Measurements from ENCODE around the gene STIM1.

STIM1 gene

DNA sequence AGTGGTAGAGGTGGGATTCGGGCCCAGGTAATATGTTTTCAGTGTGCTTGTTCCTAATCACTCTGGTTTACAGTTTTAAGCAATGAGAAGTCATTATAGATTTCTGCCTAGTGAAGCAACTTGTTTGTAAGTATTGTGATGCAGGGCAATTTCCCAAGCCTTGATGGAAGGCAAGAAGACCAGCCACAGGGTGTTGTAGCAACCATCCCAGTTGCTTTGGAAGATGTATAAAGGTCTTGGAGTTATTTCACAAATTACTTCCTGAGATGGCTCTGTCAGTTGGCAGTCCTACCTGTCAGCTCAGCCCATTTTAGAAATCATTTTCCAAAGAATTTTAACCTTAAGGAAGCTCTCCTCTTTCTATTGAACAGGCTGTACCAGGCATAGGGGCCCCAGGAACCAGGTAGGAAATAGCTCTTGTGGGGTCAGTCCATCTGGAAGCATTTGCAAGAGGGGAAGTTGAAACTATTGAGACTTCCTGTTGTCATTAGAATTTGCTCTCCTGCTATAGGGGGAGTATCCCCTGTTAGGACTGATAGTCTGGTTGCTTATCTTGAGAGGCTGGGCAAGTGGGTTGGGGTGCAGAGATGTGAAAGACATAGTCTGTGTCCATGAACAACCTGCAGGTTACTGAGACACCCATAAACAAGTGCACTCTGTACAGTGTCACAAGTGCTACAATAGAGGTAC is 47.9 kb downstream of the STIM1 start:
- no peaks in the 10 kb centered on the region for H3F3A ChIP-seq (ENCODE audit: control insufficient read depth, insufficient read depth)
- H3K36me3 ChIP-seq (ENCODE audit: control insufficient read depth, low read length) = no peaks in the 10 kb centered on the region
- 0 out of 2 replicates have a peak, but pooled peaks cover 4% of the 10 kb centered on the region for H4K20me1 ChIP-seq (ENCODE audit: control insufficient read depth, insufficient read depth, low read depth, low read length)
- no peak overlapping the region for H3K27ac ChIP-seq (ENCODE audit: low read depth, low read length)
- H3K9me3 ChIP-seq (ENCODE audit: control insufficient read depth, insufficient read depth, low read length) = no peaks in the 10 kb centered on the region
- H3K9me2 ChIP-seq (replicated peaks; ENCODE audit: control insufficient read depth, low read length) = no peaks in the 10 kb centered on the region
- H3K79me2 ChIP-seq (ENCODE audit: control insufficient read depth, low read length) = peaks cover 22% of the 10 kb centered on the region
- peak overlapping the region; percentile 55 for H3K4me2 ChIP-seq (ENCODE audit: low read length)
- H3K4me3 ChIP-seq (ENCODE audit: low read length) = peak overlapping the region; percentile 44
- no peaks in the 10 kb centered on the region for H3K27me3 ChIP-seq (ENCODE audit: control insufficient read depth, low read length)
- TF ChIP-seq EZH2phosphoT487 (IDR thresholded peaks at IDR 0.05; ENCODE audit: borderline replicate concordance, low read length) = no peak
- TF ChIP-seq, protein P1, sequence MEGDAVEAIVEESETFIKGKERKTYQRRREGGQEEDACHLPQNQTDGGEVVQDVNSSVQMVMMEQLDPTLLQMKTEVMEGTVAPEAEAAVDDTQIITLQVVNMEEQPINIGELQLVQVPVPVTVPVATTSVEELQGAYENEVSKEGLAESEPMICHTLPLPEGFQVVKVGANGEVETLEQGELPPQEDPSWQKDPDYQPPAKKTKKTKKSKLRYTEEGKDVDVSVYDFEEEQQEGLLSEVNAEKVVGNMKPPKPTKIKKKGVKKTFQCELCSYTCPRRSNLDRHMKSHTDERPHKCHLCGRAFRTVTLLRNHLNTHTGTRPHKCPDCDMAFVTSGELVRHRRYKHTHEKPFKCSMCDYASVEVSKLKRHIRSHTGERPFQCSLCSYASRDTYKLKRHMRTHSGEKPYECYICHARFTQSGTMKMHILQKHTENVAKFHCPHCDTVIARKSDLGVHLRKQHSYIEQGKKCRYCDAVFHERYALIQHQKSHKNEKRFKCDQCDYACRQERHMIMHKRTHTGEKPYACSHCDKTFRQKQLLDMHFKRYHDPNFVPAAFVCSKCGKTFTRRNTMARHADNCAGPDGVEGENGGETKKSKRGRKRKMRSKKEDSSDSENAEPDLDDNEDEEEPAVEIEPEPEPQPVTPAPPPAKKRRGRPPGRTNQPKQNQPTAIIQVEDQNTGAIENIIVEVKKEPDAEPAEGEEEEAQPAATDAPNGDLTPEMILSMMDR (IDR thresholded peaks at IDR 0.05; ENCODE audit: low read depth, low read length, poor library complexity, severe bottlenecking) = no peak
- H3K4me1 ChIP-seq (ENCODE audit: control insufficient read depth, low read length) = peaks cover 64% of the 10 kb centered on the region

DNA sequence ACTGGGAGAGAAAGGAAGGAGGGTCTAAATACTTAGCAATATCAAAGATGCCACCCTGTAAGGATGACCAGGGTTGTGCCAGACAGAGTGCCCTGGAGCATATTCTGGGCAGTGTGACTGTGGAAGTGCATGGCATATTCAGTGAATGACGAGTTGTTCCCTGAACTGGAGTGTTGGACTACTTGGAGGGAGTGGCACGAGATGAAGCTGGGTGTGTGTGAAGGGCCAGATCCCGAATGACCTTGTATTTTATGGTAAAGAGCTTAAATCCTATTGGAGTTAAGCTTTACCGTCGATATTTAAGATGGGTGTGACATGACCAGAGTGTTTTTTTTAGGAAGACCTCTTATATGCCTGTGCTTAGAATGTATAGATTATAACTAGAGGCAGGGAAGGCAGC is 48.8 kb downstream of the STIM1 start:
- TF ChIP-seq, protein P1 (IDR thresholded peaks at IDR 0.05; ENCODE audit: low read depth, low read length, poor library complexity, severe bottlenecking) = no peak
- no peak for TF ChIP-seq EZH2phosphoT487 (IDR thresholded peaks at IDR 0.05; ENCODE audit: borderline replicate concordance, low read length)
- Histone ChIP-seq H4K20me1 (ENCODE audit: control insufficient read depth, insufficient read depth, low read depth, low read length) (0 out of 2 replicates have a peak, but pooled peaks cover 4% of the 10 kb centered on the region), H3K9me3 (ENCODE audit: control insufficient read depth, insufficient read depth, low read length) (no peaks in the 10 kb centered on the region), H3K4me2 (ENCODE audit: low read length) (no peak overlapping the region), H3F3A (ENCODE audit: control insufficient read depth, insufficient read depth) (no peaks in the 10 kb centered on the region), H3K27ac (ENCODE audit: low read depth, low read length) (no peak overlapping the region), H3K9me2 (replicated peaks; ENCODE audit: control insufficient read depth, low read length) (no peaks in the 10 kb centered on the region), H3K36me3 (ENCODE audit: control insufficient read depth, low read length) (no peaks in the 10 kb centered on the region), H3K4me1 (ENCODE audit: control insufficient read depth, low read length) (peaks cover 64% of the 10 kb centered on the region), H3K4me3 (ENCODE audit: low read length) (no peak overlapping the region), H3K79me2 (ENCODE audit: control insufficient read depth, low read length) (peaks cover 22% of the 10 kb centered on the region), H3K27me3 (ENCODE audit: control insufficient read depth, low read length) (no peaks in the 10 kb centered on the region)

DNA sequence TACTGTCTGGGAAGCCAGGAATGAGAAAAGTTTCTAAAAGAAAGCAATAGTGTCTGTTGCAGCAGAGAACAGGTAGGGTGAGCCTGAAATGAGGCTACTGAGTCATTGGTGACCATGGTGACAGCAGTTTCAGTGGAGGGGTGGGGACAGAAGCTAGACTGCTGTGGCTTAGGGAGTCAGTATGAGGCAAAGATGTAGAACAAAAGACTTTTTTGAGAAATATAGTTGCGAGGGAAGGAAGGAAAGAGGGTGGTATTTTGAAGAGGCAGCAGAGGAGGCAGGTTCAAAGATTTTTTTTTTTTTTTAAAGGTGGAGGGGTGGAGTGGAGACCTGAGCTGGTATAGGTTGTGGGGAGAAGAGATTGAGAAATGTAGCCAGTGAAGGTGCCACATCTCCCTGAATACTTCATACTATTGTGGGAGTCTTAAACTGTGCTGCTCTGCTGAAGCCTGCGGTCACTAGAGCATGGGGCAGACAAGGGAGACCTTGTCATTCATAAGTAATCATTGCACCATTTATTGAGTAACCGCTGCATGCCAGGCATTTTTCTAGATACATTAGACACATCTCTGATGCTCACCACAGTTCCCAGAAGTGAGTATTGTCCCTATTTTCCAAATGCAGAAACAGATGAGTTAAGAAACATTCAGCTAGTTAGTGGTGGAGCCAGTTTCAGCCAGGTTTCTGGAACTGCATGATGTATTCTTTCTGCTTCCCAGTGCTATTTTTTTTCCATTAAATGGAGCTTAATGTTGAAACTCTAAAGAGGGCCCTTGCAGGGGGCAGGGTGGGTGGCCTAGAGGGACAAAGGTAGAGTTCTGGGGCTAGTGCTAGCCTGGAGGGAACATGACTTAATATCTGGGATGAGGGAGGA is 49.9 kb downstream of the STIM1 start:
- Histone ChIP-seq H3K36me3 (ENCODE audit: control insufficient read depth, low read length) (no peaks in the 10 kb centered on the region), H4K20me1 (ENCODE audit: control insufficient read depth, insufficient read depth, low read depth, low read length) (0 out of 2 replicates have a peak, but pooled peaks cover 4% of the 10 kb centered on the region), H3F3A (ENCODE audit: control insufficient read depth, insufficient read depth) (no peaks in the 10 kb centered on the region), H3K27me3 (ENCODE audit: control insufficient read depth, low read length) (no peaks in the 10 kb centered on the region), H3K9me2 (replicated peaks; ENCODE audit: control insufficient read depth, low read length) (no peaks in the 10 kb centered on the region), H3K27ac (ENCODE audit: low read depth, low read length) (no peak overlapping the region), H3K4me3 (ENCODE audit: low read length) (no peak overlapping the region), H3K79me2 (ENCODE audit: control insufficient read depth, low read length) (peaks cover 21% of the 10 kb centered on the region), H3K4me2 (ENCODE audit: low read length) (no peak overlapping the region), H3K4me1 (ENCODE audit: control insufficient read depth, low read length) (peaks cover 64% of the 10 kb centered on the region), H3K9me3 (ENCODE audit: control insufficient read depth, insufficient read depth, low read length) (no peaks in the 10 kb centered on the region)
- TF ChIP-seq EZH2phosphoT487 (IDR thresholded peaks at IDR 0.05; ENCODE audit: borderline replicate concordance, low read length) = no peak
- TF ChIP-seq, protein P1 (IDR thresholded peaks at IDR 0.05; ENCODE audit: low read depth, low read length, poor library complexity, severe bottlenecking) = no peak
